GM19023 (cell line): Measurements from ENCODE around the gene ASXL2.

ENCODE experiments used
- ATAC-seq: cut with Tn5 transposase; IDR thresholded peaks from one replicate; pipeline ENCODE4 v1.9.1; 2021; ENCODE audit warnings: mild to moderate bottlenecking, moderate library complexity; ENCODE audit not compliant: unreplicated experiment

The ASXL2 gene

GRCh38 chr2:25808006-25808383 is 70.3 kb downstream of the ASXL2 start:
- no peak for ATAC-seq

- ATAC-seq = no peak
These were observed 71.3 kb downstream of the ASXL2 start for GRCh38 chr2:25806941-25807340.

GRCh38 chr2:25805987-25806386 is 72.3 kb downstream of the ASXL2 start:
- ATAC-seq = no peak

- no peak for ATAC-seq
These were observed 73.9 kb downstream of the ASXL2 start for GRCh38 chr2:25804338-25804737.

GRCh38 chr2:25799301-25799700 is 79.0 kb downstream of the ASXL2 start:
- ATAC-seq = no peak

- ATAC-seq = no peak
These were observed 80.4 kb downstream of the ASXL2 start for GRCh38 chr2:25797620-25798488.

- no peak for ATAC-seq
These were observed 83.6 kb downstream of the ASXL2 start for GRCh38 chr2:25794544-25795276.

GRCh38 chr2:25790074-25790790 is 88.1 kb downstream of the ASXL2 start:
- no peak for ATAC-seq

GRCh38 chr2:25788457-25788856 is 89.8 kb downstream of the ASXL2 start:
- ATAC-seq = no peak

- no peak for ATAC-seq
These were observed 91.3 kb downstream of the ASXL2 start for GRCh38 chr2:25787020-25787419.

- ATAC-seq = no peak
These were observed 93.9 kb downstream of the ASXL2 start for GRCh38 chr2:25784404-25784803.

- ATAC-seq = no peak
These were observed 101.2 kb downstream of the ASXL2 start for GRCh38 chr2:25777077-25777476.

GRCh38 chr2:25772078-25772477 is 106.2 kb downstream of the ASXL2 start:
- ATAC-seq = no peak

- ATAC-seq = no peak
These were observed 114.7 kb downstream of the ASXL2 start for GRCh38 chr2:25763575-25763974.

GRCh38 chr2:25760297-25760696 is 118.0 kb downstream of the ASXL2 start:
- no peak for ATAC-seq

- ATAC-seq = no peak
These were observed 119.9 kb downstream of the ASXL2 start for GRCh38 chr2:25758348-25758747.

GRCh38 chr2:25757906-25758305 is 120.4 kb downstream of the ASXL2 start:
- no peak for ATAC-seq

GRCh38 chr2:25756536-25756935 is 121.8 kb downstream of the ASXL2 start:
- ATAC-seq = no peak

- no peak for ATAC-seq
These were observed 128.6 kb downstream of the ASXL2 start for GRCh38 chr2:25749676-25750075.

GRCh38 chr2:25744055-25744454 is 134.2 kb downstream of the ASXL2 start:
- no peak for ATAC-seq

GRCh38 chr2:25743132-25743830 is 135.0 kb downstream of the ASXL2 start:
- no peak for ATAC-seq
